Bronchus fibroblast of lung (primary cell): ENCODE measurements around the gene SPIN3. TPM values are rescaled to one million over a fixed set of nuclear protein-coding genes. Genes with fewer than 3 reads are reported as not detected.

Experiments
- total RNA-seq: library from RNA; depleted of rRNA; stranded (reverse); fragments of >200 nt; gene quantifications from 2 replicates; pipeline ENCODE4 v1.2.3, GENCODE V29; 2015

SPIN3 gene
- total RNA-seq = 2.4 and 2.5 TPM in 2 replicates

GRCh38 chrX:56995271-56995994 lies at the start of gene SPIN3:
TSS of gene SPIN3 (minus strand) at chrX:56995541. CDS start at chrX:56994947, 594 bp downstream.

Other genes with a start within 250 kb of the SPIN3 start
- 8.2 and 8.4 TPM in 2 replicates for gene SPIN2B, start 126.0 kb upstream of the SPIN3 start, total RNA-seq
- 0.15 and 0.67 TPM in 2 replicates for gene SPIN2A, start 141.9 kb upstream of the SPIN3 start, total RNA-seq